GM23338 (cell line): ENCODE measurements around the gene FECH.

Experiments
- CTCF ChIP-seq, 2 experiments: fragments of 200-600 bp in 1 of 2; sonication (generic) in 1 of 2; conservative IDR thresholded peaks; 2 replicates each; pipeline versions ENCODE4 v1.5.1 to v1.6.1; 2016 to 2017; ENCODE audit warnings: antibody characterized with exemption in 2 of 2, low read depth in 2 of 2, mild to moderate bottlenecking in 2 of 2, moderate library complexity in 1 of 2
- EZH2phosphoT487 ChIP-seq: fragments of 200-600 bp; sonication (generic); IDR thresholded peaks from one replicate; pipeline ENCODE4 v1.8.1; 2018; ENCODE audit warnings: antibody characterized with exemption; ENCODE audit not compliant: unreplicated experiment
- POLR2AphosphoS5 ChIP-seq: IDR thresholded peaks from 2 replicates; pipeline ENCODE4 v1.6.1; 2016; ENCODE audit warnings: antibody characterized with exemption, low read depth

DNA sequence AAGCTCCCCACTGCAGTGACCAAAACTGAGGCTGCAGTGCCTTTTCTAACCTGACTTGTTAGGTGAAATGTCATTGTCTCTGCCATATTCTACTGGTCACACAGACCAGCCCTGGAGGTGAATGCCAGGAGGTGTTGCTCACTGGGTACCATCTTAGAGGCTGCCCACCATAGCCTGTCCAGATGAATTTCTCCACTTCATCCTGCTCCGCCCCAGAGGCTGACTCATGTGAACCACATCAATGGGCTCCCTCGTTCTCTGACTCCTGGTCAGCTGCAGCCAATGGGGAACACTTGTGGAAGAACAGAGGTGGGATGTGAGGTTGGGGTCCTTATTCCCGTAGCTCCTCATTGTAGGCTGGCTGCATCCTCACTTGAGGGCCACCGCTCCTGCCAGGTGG is 38.5 kb upstream of the FECH start:
- no peak for TF ChIP-seq CTCF (conservative IDR thresholded peaks at IDR 0.05; ENCODE audit: low read depth in 2 of 2)
- no peak for TF ChIP-seq POLR2AphosphoS5
- no peak for TF ChIP-seq EZH2phosphoT487
